Stimulated activated CD8-positive, alpha-beta memory T cell treated with anti-CD3 and anti-CD28 coated beads, Interleukin-12 subunit alpha, Interleukin-12 subunit beta, amount 100 ng/mL, for 24 hours (primary cell): ENCODE results near the gene EPS8L2.

Experiments
- DNase-seq: peaks from one replicate; pipeline ENCODE4 v3.0.0-alpha.2; 2020; ENCODE audit errors: extremely low read depth

Gene EPS8L2

DNA sequence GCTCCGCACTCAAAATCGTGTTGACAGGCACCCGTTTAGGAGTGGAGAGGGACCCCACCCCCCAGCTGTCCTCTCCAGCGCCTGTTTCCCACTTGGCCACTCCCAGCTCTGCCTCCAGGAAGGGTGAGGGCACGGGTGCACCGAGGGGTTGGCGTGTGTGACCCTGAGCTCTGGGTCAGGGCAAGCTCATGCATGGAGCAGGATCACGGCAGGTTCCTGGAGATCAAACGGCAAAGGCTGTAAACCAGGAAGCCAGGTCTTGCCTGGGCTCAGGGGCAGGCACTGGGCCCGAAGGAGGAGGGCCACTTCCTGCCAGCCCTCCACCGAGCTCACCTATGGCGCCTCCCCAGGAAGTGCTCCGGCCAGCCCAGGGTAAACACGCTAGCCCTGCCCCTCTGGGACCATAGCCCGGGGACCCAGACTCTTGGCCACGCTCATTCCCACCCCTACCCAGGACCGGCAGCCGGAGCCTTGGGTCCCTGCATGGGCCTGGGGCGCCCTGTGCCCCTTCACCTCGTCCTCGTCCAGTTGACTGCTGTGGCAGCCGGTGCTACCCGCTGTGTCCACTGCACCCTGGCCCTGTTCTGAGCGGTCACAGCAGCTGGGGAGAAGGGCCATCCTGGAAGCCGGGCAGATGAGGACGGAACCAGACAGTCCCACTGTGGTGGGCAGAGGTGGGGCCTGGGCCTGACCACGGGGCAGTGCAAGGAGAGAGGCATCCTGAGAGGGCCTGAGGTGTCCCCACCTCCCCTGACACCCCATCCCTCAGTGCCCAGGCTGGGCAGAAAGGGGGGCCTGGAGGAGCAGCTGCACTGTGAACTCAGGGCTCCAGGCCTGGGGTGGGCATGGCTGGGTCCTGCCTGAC is 1.0 kb upstream of the EPS8L2 start:
- no peak for DNase-seq

DNA sequence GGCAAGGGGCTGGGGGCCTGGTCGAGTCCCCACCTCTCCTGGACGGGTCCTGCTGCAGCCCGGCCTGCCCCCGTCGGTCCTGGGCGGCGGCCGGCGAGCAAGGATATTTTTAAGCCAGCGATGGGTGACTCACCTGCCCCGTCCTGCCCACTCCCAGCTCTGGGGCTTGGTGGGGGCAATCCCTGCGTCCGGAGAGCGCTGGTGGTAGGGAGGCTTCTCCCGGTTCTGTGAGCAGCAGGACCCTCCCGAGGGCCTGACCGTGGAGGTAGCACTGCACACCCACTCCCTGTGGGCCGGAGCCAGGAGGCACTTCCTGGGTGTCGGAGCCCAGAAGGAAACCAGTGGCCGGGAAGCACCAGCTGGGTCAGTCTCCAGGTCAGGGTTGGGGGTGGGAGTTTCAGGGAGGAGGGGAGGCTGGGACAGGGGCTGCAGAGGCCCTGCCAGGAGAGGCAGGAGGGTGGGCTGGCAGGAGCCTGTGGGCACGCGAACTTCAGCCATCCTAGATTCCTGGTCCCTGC is 467 bp downstream of the EPS8L2 start:
- no peak for DNase-seq

- DNase-seq = no peak
Observed at GRCh38 chr11:706957-707816, 1.2 kb downstream of the EPS8L2 start.

DNA sequence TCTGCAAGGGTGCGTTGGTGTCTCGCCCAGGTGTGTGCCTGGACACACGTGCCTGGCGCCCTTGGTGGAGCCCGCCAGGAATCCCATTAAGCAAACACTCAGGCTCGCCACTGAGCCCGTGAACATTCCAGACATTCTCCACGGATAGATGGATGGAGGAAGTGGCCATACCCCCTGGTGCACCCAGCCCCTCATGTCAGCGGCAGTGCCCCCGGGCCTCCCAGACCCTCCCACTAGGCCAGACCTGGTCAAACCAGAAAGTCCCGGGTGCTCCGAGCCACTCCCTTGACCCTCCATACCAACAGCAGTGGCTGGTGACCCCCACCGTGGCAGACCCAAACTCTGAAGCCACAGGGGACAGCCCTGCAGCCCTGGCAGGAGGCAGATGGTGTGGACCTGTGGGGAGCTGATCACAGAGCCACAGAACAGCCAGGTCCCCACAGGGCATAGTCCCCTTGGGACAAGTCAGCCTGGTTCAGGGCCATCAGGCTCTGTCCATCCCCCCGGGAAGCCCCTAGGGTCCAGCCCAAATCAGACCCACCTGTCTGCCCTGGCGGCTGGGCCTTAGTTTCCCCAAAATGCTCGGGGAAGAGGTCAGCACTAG is 1.9 kb downstream of the EPS8L2 start:
- DNase-seq = no peak

- no peak for DNase-seq
Observed at GRCh38 chr11:708511-708910, 2.5 kb downstream of the EPS8L2 start.

DNA sequence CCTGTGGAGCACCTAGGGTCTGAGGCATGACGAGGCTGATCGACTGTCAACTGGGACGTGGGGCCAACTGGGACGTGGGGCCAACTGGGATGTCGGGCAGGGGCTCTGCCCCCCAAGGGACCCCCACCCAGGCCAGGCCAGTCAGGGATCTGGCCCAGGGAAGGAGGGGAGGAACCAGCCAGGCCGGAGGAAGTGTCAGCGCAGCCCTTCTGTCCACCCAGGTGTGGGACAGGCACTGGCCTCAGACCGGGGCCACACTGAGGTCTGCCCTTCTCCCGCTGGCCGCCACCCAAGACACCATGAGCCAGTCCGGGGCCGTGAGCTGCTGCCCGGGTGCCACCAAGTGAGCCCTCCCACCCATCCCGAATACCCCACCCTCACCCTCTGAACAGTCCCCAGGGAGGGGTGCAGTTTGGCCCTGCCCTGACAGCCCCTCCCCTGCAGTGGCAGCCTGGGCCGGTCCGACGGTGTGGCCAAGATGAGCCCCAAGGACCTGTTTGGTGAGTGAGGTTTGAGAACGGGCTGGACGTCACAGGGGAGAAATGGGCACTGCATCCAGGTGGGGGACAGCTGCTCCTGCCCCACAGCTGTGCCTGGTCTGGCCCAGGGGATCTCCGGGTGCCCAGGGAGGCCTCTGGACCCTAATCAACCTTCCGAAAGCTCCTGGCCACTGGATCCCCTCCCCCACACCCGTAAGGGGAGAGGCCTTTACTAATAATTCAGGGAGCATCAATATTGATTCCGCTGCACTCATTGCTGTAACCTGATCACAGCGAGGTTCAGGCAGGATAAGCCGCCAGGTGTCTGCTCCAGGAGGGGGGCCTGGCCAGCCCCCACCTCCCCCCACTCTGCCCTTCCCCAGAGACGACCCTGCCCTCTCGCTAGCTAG is 3.3 kb downstream of the EPS8L2 start:
- no peak for DNase-seq

- DNase-seq = no peak
Observed at GRCh38 chr11:714436-714835, 8.4 kb downstream of the EPS8L2 start.

DNA sequence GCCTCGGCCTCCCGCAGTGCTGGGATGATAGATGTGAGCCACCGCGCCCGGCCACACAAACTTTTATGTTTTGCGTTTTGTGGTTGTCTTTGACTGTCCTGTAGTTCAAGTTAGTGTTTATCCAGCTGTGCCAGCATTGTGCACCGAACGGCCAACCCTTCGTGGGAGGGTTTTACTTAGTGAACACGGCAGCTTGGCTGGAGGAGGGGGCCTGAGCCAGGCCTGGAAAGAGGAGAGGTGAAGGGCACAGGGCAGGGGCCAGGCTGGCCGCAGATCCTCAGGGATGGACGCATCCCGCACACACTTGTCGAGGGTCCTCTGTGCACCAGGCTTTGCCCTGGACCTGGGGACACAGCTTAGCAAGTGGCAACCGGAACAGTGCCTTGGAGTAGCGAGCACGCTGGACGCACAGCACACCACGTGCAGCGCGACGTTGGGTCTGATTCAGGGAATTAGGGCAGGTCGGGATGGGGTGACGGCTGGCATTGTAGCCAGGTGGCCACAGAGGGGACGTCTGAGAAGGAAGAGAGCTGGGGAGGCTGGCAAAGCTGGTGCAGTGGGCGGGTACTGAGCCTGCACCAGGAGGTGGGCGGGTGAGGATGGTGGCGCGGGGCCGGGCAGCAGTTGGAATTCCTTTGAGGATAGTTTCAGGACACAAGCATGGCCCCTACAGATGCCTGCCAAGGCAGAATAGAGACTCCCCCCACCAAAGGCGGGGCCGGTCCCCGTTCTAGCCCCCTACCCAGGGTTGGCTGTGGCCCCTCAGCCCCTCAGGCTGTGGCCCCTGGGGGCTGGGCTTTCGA is 13.4 kb downstream of the EPS8L2 start:
- DNase-seq = no peak

GRCh38 chr11:720017-720641 is 14.1 kb downstream of the EPS8L2 start:
- DNase-seq = no peak

DNA sequence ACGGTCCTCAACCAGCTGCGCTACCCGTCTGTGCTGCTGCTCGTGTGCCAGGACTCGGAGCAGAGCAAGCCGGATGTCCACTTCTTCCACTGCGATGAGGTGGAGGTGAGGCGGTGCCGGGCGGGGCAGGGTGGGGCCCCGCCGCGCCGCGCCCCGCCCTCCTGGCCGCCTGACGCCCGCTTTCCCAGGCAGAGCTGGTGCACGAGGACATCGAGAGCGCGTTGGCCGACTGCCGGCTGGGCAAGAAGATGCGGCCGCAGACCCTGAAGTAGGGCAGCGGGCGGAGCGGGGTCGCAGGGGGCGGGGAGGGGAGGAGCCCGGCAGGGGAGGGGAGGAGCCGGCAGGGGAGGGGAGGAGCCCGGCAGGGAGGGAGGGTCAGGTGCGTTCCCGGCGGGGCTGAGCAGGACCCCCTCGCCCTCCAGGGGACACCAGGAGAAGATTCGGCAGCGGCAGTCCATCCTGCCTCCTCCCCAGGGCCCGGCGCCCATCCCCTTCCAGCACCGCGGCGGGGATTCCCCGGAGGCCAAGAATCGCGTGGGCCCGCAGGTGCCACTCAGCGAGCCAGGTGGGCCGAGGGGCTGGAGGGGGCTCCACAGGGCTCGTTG is 14.7 kb downstream of the EPS8L2 start:
- no peak for DNase-seq

DNA sequence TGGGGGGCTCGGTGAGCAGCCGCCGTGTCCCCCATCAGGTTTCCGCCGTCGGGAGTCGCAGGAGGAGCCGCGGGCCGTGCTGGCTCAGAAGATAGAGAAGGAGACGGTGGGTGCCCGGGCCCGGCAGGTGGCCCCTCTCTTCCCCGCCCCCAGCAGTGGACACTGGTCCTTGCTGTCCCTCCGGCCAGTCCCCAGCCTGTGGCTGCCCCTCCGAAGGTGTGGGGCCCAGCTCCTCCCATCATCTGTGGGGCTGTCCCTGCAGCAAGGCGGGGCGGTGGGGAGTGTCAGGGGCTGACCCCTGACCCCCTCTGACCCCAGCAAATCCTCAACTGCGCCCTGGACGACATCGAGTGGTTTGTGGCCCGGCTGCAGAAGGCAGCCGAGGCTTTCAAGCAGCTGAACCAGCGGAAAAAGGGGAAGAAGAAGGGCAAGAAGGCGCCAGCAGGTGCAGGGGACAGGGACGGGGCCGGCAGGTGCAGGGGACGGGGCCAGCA is 15.3 kb downstream of the EPS8L2 start:
- no peak for DNase-seq

DNA sequence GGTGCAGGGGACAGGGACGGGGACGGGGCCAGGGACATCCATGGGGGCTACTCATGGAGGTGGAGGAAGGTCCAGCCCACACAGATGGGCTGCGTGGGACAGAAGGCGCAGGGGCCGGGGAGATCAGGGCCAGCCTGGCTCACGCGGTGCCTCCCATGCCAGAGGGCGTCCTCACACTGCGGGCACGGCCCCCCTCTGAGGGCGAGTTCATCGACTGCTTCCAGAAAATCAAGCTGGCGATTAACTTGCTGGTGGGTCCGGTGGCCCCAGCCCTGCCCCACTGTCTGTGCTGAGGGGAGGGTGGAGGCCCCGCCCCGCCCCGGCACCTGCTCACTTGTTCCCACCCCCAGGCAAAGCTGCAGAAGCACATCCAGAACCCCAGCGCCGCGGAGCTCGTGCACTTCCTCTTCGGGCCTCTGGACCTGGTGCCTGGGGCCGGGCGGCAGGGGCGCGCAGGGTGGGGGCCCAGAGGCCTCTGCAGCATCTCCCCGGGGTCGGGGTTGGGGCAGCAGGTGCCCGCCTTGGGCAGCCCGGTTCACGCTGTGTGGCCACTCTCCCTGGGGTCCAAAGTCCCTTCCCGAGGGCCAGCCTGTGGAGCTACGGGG is 15.8 kb downstream of the EPS8L2 start:
- DNase-seq = no peak

GRCh38 chr11:722346-722811 is 16.3 kb downstream of the EPS8L2 start:
- DNase-seq = no peak

- DNase-seq = no peak
Observed at GRCh38 chr11:723120-723883, 17.3 kb downstream of the EPS8L2 start.

GRCh38 chr11:724049-724777 is 18.2 kb downstream of the EPS8L2 start:
- DNase-seq = no peak

GRCh38 chr11:724778-725386 is 18.9 kb downstream of the EPS8L2 start:
- no peak for DNase-seq
